Measurements from ENCODE around the gene LCP2. TPM values are rescaled to one million over a fixed set of nuclear protein-coding genes. Genes with fewer than 3 reads are reported as not detected.

LCP2 gene
- total RNA-seq, 4 donors from 2014 or later = 45.8 to 120 (median 55.0) TPM

- TF ChIP-seq CTCF (IDR thresholded peaks at IDR 0.05; ENCODE audit: low read depth) = no peak
Measured at GRCh38 chr5:170302653-170303501, 5.3 kb upstream of the LCP2 start.

DNA sequence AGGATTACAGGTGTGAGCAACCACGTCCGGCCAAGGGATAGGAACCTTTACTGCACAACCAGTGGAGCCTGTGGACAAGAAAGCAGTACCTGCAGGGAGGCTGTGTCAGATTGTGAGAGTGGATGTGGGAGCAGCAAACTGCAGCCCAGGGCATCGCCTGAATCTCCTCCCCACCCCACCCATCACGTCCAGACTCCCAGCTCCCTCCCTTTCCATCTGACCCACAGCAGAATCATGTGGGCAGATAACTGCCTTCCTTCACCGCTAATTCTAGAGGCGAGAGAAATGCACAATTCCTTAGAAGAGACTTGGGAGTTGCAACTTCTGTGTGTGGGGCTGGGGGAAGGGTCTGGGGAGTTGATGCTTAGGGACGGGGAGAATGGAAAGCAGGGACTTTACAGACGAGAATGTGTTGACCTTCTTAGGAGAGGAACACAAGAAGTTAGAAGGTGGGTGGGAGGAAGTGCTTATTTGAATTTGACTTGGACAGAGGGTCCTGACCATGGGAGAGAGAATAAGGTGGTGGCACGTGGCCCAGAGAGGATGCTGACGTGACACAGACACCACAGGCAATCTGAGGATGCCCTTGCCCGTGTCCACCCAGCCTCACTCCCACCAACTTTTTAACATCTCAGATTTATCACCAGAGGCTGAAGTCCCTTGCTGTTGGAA lies 4.5 kb upstream of the LCP2 start:
- TF ChIP-seq CTCF (IDR thresholded peaks at IDR 0.05; ENCODE audit: low read depth) = no peak

DNA sequence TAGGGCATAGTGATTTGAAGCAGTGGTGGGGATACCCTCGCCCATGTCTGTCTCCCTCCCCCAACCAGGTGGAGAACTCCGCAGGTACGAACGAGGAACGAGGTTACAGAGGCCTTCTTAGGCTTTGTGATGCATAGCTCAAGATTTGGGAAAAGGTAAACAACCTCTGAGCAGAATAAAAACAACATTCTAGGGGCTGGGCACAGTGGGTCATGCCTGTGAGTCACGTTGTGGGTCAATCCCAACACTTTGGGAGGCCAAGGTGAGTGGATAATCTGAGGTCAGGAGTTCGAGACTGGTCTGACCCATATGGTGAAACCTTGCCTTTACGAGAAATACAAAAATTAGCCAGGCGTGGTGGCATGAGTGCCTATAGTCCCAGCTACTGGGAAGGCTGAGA lies 3.6 kb upstream of the LCP2 start:
- TF ChIP-seq CTCF (IDR thresholded peaks at IDR 0.05; ENCODE audit: low read depth) = no peak

DNA sequence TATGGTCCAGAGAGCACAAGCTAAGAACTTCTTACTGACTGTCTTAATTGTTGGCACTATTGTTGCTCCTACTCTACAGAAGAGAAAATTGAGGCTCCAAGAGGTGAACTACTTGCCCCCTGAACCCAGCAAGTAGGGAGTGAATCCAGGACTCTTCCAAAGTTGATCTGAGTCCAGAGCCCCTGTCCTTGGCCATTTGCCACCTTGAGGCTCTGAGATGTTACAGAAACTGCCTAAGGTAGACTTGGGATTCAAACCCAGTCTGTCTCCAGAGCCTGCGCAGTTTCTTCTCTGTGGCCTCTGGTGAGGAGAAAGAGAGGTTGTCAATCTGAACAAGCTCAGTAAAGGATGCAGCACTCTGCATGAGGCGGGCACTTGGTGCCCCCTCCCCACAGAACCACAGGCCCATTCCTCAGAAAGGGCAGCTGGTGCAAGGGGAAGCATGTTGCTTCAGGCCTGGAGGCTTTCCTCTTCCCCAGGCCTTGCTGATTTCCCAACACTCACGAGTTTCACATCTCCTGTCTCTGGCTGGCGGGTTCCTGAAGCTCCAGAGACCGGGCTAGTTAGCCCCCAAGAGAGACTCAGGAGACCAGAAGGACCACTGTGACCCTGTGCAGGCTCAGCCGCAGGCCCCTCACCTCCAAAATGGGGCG lies 2.9 kb upstream of the LCP2 start:
- TF ChIP-seq CTCF (IDR thresholded peaks at IDR 0.05; ENCODE audit: low read depth) = no peak

GRCh38 chr5:170296935-170297588 lies 515 bp downstream of the LCP2 start:
- no peak for TF ChIP-seq CTCF (IDR thresholded peaks at IDR 0.05; ENCODE audit: low read depth)

DNA sequence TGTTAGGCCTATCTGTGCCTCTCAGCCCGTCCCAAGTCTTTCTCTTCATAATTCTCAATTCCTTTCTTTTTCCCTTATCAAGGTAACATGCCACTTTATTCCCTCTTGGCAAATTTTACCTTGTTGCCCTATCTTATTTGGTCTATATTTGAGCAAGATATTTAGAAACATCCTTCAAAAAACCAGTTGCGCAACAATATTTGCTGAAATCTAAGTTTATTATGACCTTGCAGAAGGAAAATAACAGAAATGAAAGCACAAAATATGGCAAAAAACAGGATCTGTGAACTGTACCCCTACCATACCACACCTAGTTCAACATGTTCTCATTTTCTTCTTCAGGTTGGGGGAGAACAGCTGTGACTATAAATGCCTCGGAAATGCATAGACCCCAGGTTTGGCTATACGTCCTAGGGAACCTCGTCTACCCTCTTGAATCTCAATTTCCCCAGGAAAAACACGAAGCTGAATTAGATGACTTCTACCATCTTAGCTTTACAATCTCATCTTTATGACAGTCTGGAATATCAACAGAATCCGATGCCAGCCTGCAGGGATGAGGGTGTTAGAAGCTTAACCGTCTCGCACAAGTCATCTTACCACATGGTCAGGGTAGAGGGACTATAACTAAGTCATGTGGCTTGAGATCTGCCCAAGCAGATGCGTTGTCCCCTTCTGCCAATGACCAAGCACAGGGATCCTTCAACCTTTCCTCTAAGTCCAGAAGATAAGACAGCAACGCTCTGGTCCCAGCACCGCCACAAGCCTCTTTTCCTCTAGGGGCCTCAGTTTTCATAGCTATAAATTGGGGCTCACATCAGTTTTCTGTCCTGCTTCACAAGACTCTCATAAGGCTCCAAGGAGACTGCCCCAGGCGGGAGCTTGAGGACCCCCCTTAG lies 1.3 kb downstream of the LCP2 start:
- no peak for TF ChIP-seq CTCF (IDR thresholded peaks at IDR 0.05; ENCODE audit: low read depth)
